Left ventricle myocardium inferior (tissue), 1 donor: ENCODE measurements around the gene C19orf38. TPM values are rescaled to one million over a fixed set of nuclear protein-coding genes. Genes with fewer than 3 reads are reported as not detected.

Experiments used
- DNase-seq: peaks from one replicate; pipeline ENCODE4 v3.0.0-alpha.2; 2020
- H3K27ac ChIP-seq: fragments of 200-600 bp; replicated peaks from 2 replicates; pipeline ENCODE4 v1.8.0; 2021
- H3K27me3 ChIP-seq: fragments of 200-600 bp; 2 replicates; pipeline ENCODE4 v1.8.0; 2021; ENCODE audit warnings: low read depth
- H3K36me3 ChIP-seq: fragments of 200-600 bp; 2 replicates; pipeline ENCODE4 v1.8.0; 2021
- H3K4me1 ChIP-seq: fragments of 200-600 bp; 2 replicates; pipeline ENCODE4 v1.8.0; 2021
- H3K4me3 ChIP-seq: fragments of 200-600 bp; 2 replicates; pipeline ENCODE4 v1.8.0; 2021; ENCODE audit warnings: mild to moderate bottlenecking, moderate library complexity
- H3K9me3 ChIP-seq: fragments of 200-600 bp; replicated peaks from 2 replicates; pipeline ENCODE4 v1.8.0; 2021
- CTCF ChIP-seq: fragments of 200-600 bp; IDR thresholded peaks from 2 replicates; pipeline ENCODE4 v1.8.0; 2021; ENCODE audit warnings: antibody characterized with exemption, mild to moderate bottlenecking, borderline replicate concordance
- intact Hi-C: fragments of 100-400 bp; cut with micrococcal nuclease; formaldehyde crosslinking; loops from one replicate; pipeline ENCODE4 v1.11.0; 2022
- total RNA-seq: library from RNA; stranded (reverse); fragmentation: NEBNext Ultra II Directional; extraction: Animal tissue kit (Norgen Biotek cat#: 25700); gene quantifications from one replicate; pipeline ENCODE4 v1.2.1, GENCODE V29; 2021
- donor health status: DM: no; HTN: yes; CAD: no; lungs with severe emphysema.

C19orf38 gene
- total RNA-seq, 1 donor from 2014 or later: 0.47 TPM

GRCh38 chr19:10887616-10888367 lies 39.6 kb downstream of the C19orf38 start:
- no peaks in the 10 kb centered on the region for H3K9me3 ChIP-seq
- peaks cover 58% of the 10 kb centered on the region for H3K4me1 ChIP-seq
- intact Hi-C loops: no loop called here
- H3K27ac ChIP-seq: no peak overlapping the region
- no peaks in the 10 kb centered on the region for H3K36me3 ChIP-seq
- no peak for TF ChIP-seq CTCF
- H3K27me3 ChIP-seq: no peaks in the 10 kb centered on the region
- DNase-seq: no peak
- H3K4me3 ChIP-seq: no peak overlapping the region

GRCh38 chr19:10888421-10888866 lies 40.2 kb downstream of the C19orf38 start:
- intact Hi-C loops: no loop called here
- Histone ChIP-seq H3K4me3 (no peak overlapping the region), H3K27ac (no peak overlapping the region), H3K9me3 (no peaks in the 10 kb centered on the region), H3K27me3 (no peaks in the 10 kb centered on the region), H3K36me3 (no peaks in the 10 kb centered on the region), H3K4me1 (peaks cover 57% of the 10 kb centered on the region)
- TF ChIP-seq CTCF: no peak
- DNase-seq: no peak

- Histone ChIP-seq H3K27me3 (no peaks in the 10 kb centered on the region), H3K4me1 (peaks cover 58% of the 10 kb centered on the region), H3K27ac (no peak overlapping the region), H3K4me3 (no peak overlapping the region), H3K36me3 (no peaks in the 10 kb centered on the region), H3K9me3 (no peaks in the 10 kb centered on the region)
- no peak for DNase-seq
- intact Hi-C loops: no loop called here
- TF ChIP-seq CTCF: no peak
Measured at GRCh38 chr19:10889880-10890279, 41.7 kb downstream of the C19orf38 start.

GRCh38 chr19:10891405-10892086 lies 43.3 kb downstream of the C19orf38 start:
- no peak overlapping the region for H3K4me3 ChIP-seq
- no peaks in the 10 kb centered on the region for H3K27me3 ChIP-seq
- peak; percentile 40 for DNase-seq
- peaks cover 69% of the 10 kb centered on the region for H3K4me1 ChIP-seq
- intact Hi-C loops: no loop called here
- TF ChIP-seq CTCF: no peak
- H3K36me3 ChIP-seq: no peaks in the 10 kb centered on the region
- H3K27ac ChIP-seq: peak overlapping the region; percentile 18
- H3K9me3 ChIP-seq: no peaks in the 10 kb centered on the region

GRCh38 chr19:10892256-10892655 lies 44.0 kb downstream of the C19orf38 start:
- intact Hi-C loops: no loop called here
- no peak for TF ChIP-seq CTCF
- H3K4me1 ChIP-seq: peaks cover 69% of the 10 kb centered on the region
- H3K36me3 ChIP-seq: no peaks in the 10 kb centered on the region
- H3K9me3 ChIP-seq: no peaks in the 10 kb centered on the region
- H3K4me3 ChIP-seq: no peak overlapping the region
- H3K27ac ChIP-seq: peak overlapping the region; percentile 18
- DNase-seq: no peak
- H3K27me3 ChIP-seq: no peaks in the 10 kb centered on the region
